MCF 10A (cell line): Measurements from ENCODE around the gene PPP1R16B. TPM values are rescaled to one million over a fixed set of nuclear protein-coding genes. Genes with fewer than 3 reads are reported as not detected.

ENCODE experiments used
- BruUV-seq: library from RNA; stranded (reverse); fragments of 400-500 nt; replicated peaks from 2 replicates; lab custom pipeline; 2021; lab: Mats Ljungman, UMichigan
- CTCF ChIA-PET: fragments of 300-600 bp; sonication (Branson Sonifier 250); formaldehyde crosslinking; extraction: SDS; loops from one replicate; lab custom pipeline; 2021; ENCODE audit warnings: antibody characterized with exemption, inconsistent platforms; lab: Yijun Ruan, JAX
- POLR2A ChIA-PET: fragments of 300-600, 350-650 bp; sonication (Branson Sonifier 250); formaldehyde crosslinking; extraction: SDS; loops from one replicate; lab custom pipeline; 2020; ENCODE audit warnings: antibody characterized with exemption, inconsistent platforms; lab: Yijun Ruan, JAX
- DNase-seq: peaks from one replicate; pipeline ENCODE4 v3.0.0-alpha.2; 2018; ENCODE audit not compliant: unreplicated experiment
- H3K27ac Mint-ChIP-seq: one replicate; pipeline ENCODE4 v1.8.0; 2022; ENCODE audit warnings: mild to moderate bottlenecking, low read depth, mixed read lengths; ENCODE audit not compliant: unreplicated experiment
- H3K27me3 Mint-ChIP-seq: one replicate; pipeline ENCODE4 v1.8.0; 2022; ENCODE audit warnings: mixed read lengths; ENCODE audit not compliant: insufficient read depth, unreplicated experiment
- H3K36me3 Mint-ChIP-seq: one replicate; pipeline ENCODE4 v1.8.0; 2022; ENCODE audit warnings: mild to moderate bottlenecking, moderate library complexity, mixed read lengths; ENCODE audit not compliant: insufficient read depth, unreplicated experiment
- H3K4me1 Mint-ChIP-seq: one replicate; pipeline ENCODE4 v1.8.0; 2022; ENCODE audit warnings: mixed read lengths; ENCODE audit not compliant: insufficient read depth, unreplicated experiment
- H3K4me3 Mint-ChIP-seq: one replicate; pipeline ENCODE4 v1.8.0; 2022; ENCODE audit warnings: mild to moderate bottlenecking, moderate library complexity, mixed read lengths; ENCODE audit not compliant: unreplicated experiment
- H3K9me3 Mint-ChIP-seq: one replicate; pipeline ENCODE4 v1.8.0; 2022; ENCODE audit warnings: mixed read lengths; ENCODE audit not compliant: unreplicated experiment
- CTCF ChIP-seq: fragments of 200-600 bp; IDR thresholded peaks from one replicate; pipeline ENCODE4 v1.8.0; 2022; ENCODE audit warnings: antibody characterized with exemption, mild to moderate bottlenecking; ENCODE audit not compliant: unreplicated experiment
- intact Hi-C: fragments of 100-400 bp; cut with micrococcal nuclease; formaldehyde crosslinking; loops from 2 replicates; pipeline ENCODE4 v1.14.1; 2022
- total RNA-seq: library from RNA; stranded (reverse); gene quantifications from 2 replicates; pipeline ENCODE4 v1.2.3, GENCODE V29; 2022

Gene PPP1R16B
- total RNA-seq, 1 experiment from 2014 or later, result not detected

GRCh38 chr20:38918172-38918571 is 112.7 kb downstream of the PPP1R16B start:
- ChIA-PET CTCF (interaction anchor here (0.5 to 15.2 kb wide), 8 partner anchors 8 to 284 kb away, joined by 3 to 132 read pairs (median 4); partner anchors contain the start of gene FAM83D), POLR2A (interaction anchor here (1.1 kb wide), 1 partner anchor 179 kb away, joined by 3 read pairs; no protein-coding TSS in a partner anchor)
- Mint-ChIP-seq H3K4me3 (no peak overlapping the region), H3K36me3 (no peaks in the 10 kb centered on the region), H3K27ac (no peak overlapping the region), H3K9me3 (no peaks in the 10 kb centered on the region), H3K4me1 (no peaks in the 10 kb centered on the region), H3K27me3 (peaks cover 37% of the 10 kb centered on the region)
- intact Hi-C loops, result no loop called here
- TF ChIP-seq CTCF, result no peak
- BruUV-seq, result no TSS peak
- DNase-seq, result no peak

GRCh38 chr20:38919683-38920082 is 114.2 kb downstream of the PPP1R16B start:
- DNase-seq, result no peak
- H3K9me3 Mint-ChIP-seq, result no peaks in the 10 kb centered on the region
- POLR2A ChIA-PET, result interaction anchor here (1.7 kb wide), 1 partner anchor 13 kb away, joined by 6 read pairs; no protein-coding TSS in a partner anchor
- intact Hi-C loops, result no loop called here
- no peaks in the 10 kb centered on the region for H3K36me3 Mint-ChIP-seq
- peaks cover 37% of the 10 kb centered on the region for H3K27me3 Mint-ChIP-seq
- H3K27ac Mint-ChIP-seq, result no peak overlapping the region
- BruUV-seq, result no TSS peak
- no peak for TF ChIP-seq CTCF
- CTCF ChIA-PET, result interaction anchor here (0.9 to 15.2 kb wide), 4 partner anchors 120 to 272 kb away, joined by 3 to 132 read pairs (median 8); no protein-coding TSS in a partner anchor
- H3K4me3 Mint-ChIP-seq, result no peak overlapping the region
- no peaks in the 10 kb centered on the region for H3K4me1 Mint-ChIP-seq

GRCh38 chr20:38920411-38920810 is 114.9 kb downstream of the PPP1R16B start:
- no peak for TF ChIP-seq CTCF
- Mint-ChIP-seq H3K27me3 (peaks cover 37% of the 10 kb centered on the region), H3K4me3 (no peak overlapping the region), H3K27ac (no peak overlapping the region), H3K36me3 (no peaks in the 10 kb centered on the region), H3K9me3 (no peaks in the 10 kb centered on the region), H3K4me1 (no peaks in the 10 kb centered on the region)
- ChIA-PET POLR2A (interaction anchor here (0.7 to 1.7 kb wide), 4 partner anchors 10 to 42 kb away, joined by 3 to 6 read pairs (median 3); no protein-coding TSS in a partner anchor), CTCF (interaction anchor here (0.6 to 15.2 kb wide), 5 partner anchors 26 to 161 kb away, joined by 3 to 132 read pairs (median 12); no protein-coding TSS in a partner anchor)
- intact Hi-C loops, result no loop called here
- no peak for DNase-seq
- BruUV-seq, result no TSS peak

GRCh38 chr20:38920851-38921250 is 115.4 kb downstream of the PPP1R16B start:
- no TSS peak for BruUV-seq
- CTCF ChIA-PET, result interaction anchor here (0.6 to 15.2 kb wide), 8 partner anchors 21 to 271 kb away, joined by 3 to 132 read pairs (median 4); no protein-coding TSS in a partner anchor
- TF ChIP-seq CTCF, result no peak

More at GRCh38 chr20:38920851-38921250, 115.4 kb downstream of the PPP1R16B start:
- Mint-ChIP-seq H3K27me3 (peaks cover 37% of the 10 kb centered on the region), H3K4me1 (no peaks in the 10 kb centered on the region), H3K36me3 (no peaks in the 10 kb centered on the region), H3K27ac (no peak overlapping the region), H3K9me3 (no peaks in the 10 kb centered on the region), H3K4me3 (no peak overlapping the region)
- no peak for DNase-seq
- intact Hi-C loops, result no loop called here
- POLR2A ChIA-PET, result interaction anchor here (0.7 to 1.4 kb wide), 4 partner anchors 8 to 43 kb away, joined by 3 to 6 read pairs (median 3); no protein-coding TSS in a partner anchor
